ENCODE measurements around the gene ETS1.

Gene ETS1

DNA sequence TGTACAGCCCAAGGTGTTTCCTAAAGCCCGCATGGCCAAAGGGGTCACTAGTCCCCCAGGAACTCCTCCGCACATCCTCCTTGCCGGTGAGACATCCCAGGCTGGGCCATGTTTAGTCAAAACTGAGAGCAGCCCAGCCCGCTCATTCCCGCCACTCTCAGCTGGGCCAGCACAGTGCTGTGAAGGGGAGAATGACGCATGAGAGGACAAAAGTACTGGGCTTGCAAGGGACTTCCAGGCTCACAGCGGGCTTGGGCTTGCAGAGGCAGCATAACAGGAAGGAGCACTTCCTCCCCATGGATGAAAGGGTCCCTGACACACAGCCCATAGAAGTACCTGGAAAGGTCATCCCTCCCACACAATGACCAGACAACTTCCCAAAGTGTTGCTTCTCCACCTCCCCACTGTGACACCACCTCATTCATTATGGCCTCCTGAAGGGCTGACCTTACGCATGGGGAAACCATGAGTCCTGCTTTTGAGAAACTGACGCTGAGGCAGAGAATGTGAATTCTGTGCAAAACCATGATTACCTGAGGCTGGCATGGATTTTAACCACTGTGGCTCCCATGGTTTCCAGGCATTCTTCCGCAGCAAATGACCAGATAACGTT is 19.1 kb downstream of the ETS1 start:
- DNase-seq, result no peak

DNA sequence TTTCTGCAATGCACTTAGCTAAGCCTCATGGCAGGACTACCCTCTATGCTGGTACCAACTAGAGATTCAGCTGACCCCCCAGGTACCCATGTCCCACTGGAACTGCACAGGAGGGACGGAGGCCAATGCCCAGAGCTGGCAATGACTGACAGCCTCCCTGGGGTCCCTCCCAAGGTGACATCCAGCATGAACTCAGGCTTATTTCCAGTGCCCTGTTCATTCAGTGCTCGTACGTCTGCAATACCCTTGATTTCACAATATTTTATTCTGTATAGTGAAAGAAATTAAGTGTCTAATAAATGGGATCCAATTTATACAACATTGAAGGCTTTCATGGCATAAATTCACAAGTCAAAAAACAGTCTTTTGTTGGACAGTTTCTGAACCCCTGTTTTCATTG is 20.2 kb downstream of the ETS1 start:
- no peak for DNase-seq

DNA sequence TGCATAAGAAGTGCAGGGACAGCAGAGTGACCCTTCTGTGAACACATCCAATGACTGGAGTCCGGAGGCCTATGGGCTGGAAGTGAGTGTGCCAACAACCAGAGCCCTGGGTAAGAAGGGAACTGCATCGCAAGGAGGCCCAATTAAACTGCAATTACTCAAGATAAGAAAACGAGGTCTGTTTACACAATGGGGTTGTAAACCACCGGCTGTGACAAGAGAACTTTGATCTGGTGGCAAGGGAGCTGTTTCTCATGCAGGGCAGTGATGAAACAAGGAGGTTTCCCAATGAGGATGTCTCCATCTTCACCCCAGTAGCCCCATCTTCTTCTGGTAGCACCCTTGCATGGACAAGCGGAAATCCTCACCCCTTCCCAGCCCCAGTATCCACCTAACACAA is 21.5 kb downstream of the ETS1 start:
- no peak for DNase-seq

DNA sequence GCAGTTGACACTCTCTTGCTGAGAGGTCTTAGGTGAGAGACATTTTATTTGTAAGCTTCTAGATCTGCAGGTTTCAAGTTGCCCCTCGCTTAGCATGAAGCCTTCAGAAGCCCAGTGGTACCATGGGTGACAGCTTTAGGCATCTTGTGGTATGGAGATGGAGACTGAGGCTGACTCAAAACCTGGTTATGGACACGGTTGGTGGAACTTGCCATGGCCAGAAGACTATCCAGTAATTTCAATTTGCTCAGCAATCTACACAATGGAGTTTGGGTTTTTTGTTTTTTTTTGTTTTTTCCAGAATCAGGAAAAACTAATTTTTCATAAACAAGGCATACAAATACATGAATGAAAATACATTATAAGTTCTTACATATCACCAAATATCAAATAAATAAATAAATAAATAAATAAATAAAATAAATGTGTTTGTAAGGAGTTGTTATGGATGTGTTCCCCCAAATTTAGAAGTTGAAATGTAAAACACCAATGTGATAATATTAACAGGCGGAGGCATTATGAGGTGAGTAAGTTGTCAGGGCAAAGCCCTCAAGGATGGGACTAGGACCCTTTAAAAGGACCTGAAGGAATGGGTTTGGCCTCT is 22.6 kb downstream of the ETS1 start:
- no peak for DNase-seq

DNA sequence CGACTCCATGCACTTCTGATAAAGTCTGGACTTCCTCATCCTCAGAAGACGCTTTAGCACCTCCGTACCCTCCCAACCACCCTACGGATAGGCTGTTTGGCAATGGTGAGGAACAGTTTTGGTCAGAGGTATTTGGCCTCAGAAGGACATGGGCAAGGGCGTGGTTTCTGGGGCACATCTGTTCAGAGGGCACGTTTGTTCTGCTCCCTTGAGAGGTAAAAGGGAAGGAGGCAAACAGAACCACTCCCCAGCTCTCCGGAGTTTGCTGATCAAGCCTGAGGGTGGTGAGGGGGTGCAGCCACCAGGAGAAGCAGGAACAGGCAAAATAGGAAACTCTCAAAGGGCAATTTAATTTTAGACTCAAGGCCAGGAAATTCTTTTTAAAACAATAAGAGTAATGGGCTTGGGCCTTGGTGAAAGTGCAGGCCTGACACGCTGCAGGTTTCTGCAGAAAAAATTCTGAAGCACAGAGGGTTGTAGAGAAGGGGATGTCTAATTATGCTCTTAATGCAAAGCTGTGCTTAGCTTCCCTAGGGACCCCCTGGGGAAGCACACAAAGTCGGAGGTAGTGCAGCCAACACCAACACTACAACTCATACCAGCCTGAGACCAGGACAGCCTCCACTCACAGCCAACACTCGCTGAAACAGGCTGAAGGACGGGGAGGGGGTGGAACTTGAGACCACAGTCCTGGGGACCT is 23.3 kb downstream of the ETS1 start:
- DNase-seq, result no peak

- DNase-seq, result no peak
These were observed 24.1 kb downstream of the ETS1 start for GRCh38 chr11:128563308-128563707.

GRCh38 chr11:128559496-128560103 is 27.8 kb downstream of the ETS1 start:
- DNase-seq, result no peak

DNA sequence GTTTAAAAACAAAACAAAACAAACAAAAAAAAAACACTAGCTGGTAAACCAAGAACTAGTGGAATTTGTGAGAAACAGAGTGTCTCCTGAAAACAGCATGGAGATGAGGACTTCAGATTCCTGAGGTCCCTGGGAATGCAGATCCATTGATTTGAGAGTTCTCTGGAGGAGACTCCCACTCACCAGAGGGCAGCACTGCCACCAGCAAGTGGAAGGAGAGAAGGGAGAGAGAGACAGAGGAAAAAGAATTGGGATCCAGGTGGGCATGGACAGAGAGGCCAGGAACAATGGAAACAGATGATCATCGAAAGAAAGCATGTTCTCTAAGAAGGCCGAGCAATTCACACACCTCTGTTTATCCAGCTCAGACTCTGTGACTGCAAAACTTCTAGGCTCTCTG is 31.8 kb downstream of the ETS1 start:
- no peak for DNase-seq

- no peak for DNase-seq
These were observed 33.5 kb downstream of the ETS1 start for GRCh38 chr11:128553662-128554362.

- DNase-seq, result no peak
These were observed 34.3 kb downstream of the ETS1 start for GRCh38 chr11:128552783-128553661.

- no peak for DNase-seq
These were observed 35.6 kb downstream of the ETS1 start for GRCh38 chr11:128551611-128552335.

DNA sequence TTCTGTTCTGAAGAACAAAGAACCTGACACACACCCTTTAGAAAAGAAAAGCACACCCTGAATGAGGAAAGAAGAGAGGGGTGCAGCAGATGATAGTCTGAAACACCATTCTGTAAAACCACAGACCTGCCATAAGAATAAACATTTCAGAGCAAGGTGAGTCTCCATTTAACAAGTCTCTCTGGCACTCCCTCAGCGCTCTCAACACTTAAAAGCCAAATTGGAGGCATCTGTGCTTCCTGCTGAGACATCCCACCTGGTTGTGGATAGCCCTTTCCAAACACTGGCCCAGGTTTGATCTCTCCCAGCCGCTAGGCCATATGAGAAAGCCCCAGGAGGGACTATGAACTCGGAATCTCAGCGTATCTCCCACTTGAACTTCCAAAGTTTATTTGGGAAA is 36.3 kb downstream of the ETS1 start:
- no peak for DNase-seq

DNA sequence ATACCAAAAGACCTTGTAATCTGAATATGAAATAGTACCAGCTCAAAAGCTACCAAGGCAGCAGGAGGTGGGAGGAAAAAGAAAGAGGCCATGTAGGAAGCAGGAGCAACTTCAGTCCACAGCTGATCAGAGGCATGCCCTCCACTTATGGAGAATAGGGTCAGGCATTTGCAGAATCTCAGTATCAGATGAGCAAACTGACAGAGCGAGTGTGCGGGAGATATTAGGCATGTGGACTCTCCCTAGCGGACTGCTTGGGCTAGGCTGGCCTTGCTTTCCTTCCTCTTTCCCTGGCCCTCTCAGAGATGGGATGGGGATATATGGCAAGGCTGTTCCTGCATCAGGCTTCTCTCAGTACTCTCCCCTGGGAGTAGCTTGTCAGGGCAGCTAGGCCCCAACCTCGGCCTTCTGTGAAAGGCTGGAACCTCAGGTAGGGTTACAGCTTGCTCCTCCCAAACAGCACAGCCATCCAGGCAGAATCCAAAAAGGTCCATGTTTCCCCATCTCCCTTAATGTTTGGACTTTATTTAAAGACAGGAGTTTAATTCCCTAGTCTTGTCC is 37.0 kb downstream of the ETS1 start:
- no peak for DNase-seq

DNA sequence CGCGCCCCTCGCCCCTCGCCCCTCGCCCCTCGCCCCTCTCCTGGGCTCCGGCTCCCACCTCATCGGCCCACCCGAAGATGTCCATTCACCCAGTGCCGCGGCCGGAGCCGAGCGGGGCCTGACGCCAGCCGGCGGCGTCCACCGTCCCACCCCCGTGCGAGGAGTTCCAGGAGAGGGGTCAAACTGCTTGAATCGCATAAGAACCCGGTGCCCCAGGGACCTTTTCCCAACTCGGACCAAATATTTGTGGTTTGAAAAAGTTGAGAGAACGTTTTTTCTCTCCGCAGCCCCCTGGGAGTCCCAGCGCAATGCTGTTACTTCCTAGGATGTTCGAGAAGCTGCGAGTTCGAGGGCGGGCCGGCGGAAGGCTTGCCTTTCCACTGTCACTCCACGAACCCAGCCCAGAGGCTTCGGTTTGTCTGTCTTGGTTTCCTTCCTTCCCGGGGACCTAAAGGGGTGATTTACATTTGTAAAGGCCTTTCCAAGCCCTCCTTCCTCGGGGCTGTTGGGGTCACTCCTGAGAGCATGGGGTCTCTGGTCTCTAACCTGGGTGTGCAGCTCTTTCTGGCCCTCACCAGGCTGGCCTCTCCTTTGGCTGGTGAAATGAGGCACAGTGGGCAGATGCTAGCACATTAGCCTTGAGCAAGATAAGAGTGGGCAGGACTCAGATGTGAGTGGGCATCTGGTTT is 38.0 kb downstream of the ETS1 start:
- DNase-seq, result peak; percentile 60

- peak; percentile 83 for DNase-seq
These were observed 38.6 kb downstream of the ETS1 start for GRCh38 chr11:128548649-128549255.

GRCh38 chr11:128547946-128548648 is 39.3 kb downstream of the ETS1 start:
- no peak for DNase-seq

GRCh38 chr11:128546916-128547315 is 40.4 kb downstream of the ETS1 start:
- DNase-seq, result no peak

DNA sequence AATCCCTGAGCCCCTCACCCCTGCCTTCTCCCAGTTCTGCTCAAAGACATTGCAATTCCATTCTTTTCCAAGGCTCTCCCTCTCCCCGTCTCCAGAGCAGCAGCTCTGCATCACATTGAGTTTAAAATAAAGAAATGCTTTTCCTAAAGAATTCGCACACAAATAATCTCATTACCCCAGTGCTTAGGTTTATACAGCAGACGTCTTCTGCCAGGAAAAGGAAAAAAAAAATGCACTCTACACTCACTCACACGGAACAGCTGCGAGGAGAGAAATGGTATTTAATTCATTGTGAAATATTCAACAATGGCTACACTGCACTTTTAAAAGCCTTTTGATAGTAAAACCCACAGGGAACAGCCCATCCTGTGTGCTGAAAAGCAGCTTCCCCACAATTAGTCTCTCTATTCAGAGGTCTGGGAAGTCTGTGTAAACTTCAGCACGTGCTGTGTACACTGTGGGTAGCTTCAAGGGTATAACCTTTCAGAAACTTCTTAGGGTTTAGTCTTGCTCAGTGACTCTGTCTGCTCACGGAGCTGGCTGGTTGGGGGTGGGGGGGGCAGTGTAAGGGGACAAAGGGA is 42.8 kb downstream of the ETS1 start:
- no peak for DNase-seq

- no peak for DNase-seq
These were observed 46.9 kb downstream of the ETS1 start for GRCh38 chr11:128540469-128540868.

All from right kidney (tissue), 1 donor.